Mononuclear cell (primary cell): ENCODE measurements around the gene TNFRSF1B. TPM values are rescaled to one million over a fixed set of nuclear protein-coding genes. Genes with fewer than 3 reads are reported as not detected.

ENCODE experiments used
- H3K27me3 ChIP-seq: 2 replicates; pipeline ENCODE4 v1.6.0; 2011; ENCODE audit warnings: low read length, control low read depth; ENCODE audit not compliant: insufficient read depth
- H3K4me1 ChIP-seq: 2 replicates; pipeline ENCODE4 v1.5.1; 2011; ENCODE audit warnings: mild to moderate bottlenecking, low read length, control low read depth; ENCODE audit not compliant: insufficient read depth
- H3K4me3 ChIP-seq: 2 replicates; pipeline ENCODE4 v1.5.1; 2011; ENCODE audit warnings: mild to moderate bottlenecking, low read length, moderate library complexity
- H3K9me3 ChIP-seq: 2 replicates; pipeline ENCODE4 v1.5.1; 2011; ENCODE audit warnings: low read depth, mild to moderate bottlenecking, control low read depth, low read length
- total RNA-seq: library from RNA; depleted of rRNA; stranded (reverse); fragments of >200 nt; gene quantifications from one replicate; pipeline ENCODE4 v1.2.3, GENCODE V29; 2012

Gene TNFRSF1B
- total RNA-seq, 1 donor = 210 TPM

DNA sequence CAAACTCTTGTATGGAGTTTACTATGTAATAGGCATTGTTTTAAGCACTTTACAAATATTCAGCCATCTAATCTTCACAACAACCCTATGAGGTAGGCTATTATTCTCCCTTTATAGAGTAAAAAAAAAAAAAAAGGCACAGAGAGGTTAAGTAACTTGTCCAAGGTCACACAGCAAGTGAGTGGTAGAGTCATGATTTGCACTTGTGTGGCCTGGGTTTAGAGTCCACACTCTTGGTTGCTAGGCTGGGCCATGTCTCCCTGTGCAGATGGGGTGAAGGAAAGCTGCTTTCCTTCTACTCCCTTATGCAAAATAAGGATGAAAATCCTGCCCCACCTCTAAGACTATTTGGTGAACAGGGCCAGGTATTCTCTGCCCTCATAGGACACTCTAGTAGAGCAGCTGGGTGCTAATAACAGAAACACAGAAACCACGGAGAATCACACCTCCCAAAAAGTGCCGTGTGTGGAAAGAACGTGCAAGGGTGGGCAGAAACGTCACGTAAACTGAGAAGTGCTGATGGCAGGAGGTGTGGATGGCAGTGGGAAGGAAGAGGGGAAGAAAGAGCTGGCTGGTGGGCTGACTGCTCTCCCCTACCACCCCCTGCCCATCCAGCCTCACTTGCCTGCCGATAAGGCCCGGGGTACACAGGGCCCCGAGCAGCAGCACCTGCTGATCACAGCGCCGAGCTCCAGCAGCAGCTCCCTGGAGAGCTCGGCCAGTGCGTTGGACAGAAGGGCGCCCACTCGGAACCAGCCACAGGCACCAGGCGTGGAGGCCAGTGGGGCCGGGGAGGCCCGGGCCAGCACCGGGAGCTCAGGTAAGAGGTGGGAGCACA lies 34.8 kb downstream of the TNFRSF1B start:
- no peak overlapping the region for H3K4me3 ChIP-seq
- no peaks in the 10 kb centered on the region for H3K9me3 ChIP-seq
- H3K4me1 ChIP-seq = peaks cover 51% of the 10 kb centered on the region
- no peaks in the 10 kb centered on the region for H3K27me3 ChIP-seq

DNA sequence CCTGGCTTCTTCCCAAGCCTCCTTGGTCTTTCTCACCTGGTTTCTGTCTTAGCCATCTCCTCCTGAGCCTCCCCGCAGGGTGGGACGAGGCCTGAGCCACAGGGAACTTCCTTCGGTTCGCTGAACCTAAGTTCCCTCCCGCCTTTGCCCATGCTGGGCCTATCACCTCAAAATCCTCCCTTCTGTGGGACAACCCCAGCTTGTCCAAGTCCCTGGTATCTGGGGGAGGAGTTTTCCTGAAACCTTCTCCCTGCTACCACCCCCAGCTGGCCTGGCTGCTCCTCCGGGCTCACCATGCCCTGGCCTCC lies 35.4 kb downstream of the TNFRSF1B start:
- Histone ChIP-seq H3K4me3 (no peak overlapping the region), H3K27me3 (no peaks in the 10 kb centered on the region), H3K9me3 (no peaks in the 10 kb centered on the region), H3K4me1 (peaks cover 45% of the 10 kb centered on the region)

DNA sequence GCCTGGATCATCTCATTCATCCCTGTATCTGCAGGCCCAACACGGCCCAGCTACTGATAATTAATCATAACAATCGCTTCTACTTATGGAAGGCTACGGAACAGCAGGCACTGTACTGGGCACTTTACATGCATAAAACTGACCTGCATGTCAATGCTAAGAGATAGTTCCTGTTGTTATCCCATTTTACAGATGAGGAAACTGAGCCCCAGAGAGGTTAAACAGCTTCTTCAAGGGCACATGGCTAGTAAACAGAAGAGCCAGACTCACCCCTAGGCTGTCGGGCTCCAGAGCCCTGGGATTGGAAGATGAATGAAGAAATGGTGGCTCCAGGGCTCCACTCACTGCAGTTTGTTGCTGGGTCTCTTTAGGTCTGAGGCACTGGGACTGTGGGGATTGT lies 35.8 kb downstream of the TNFRSF1B start:
- Histone ChIP-seq H3K4me3 (no peak overlapping the region), H3K9me3 (no peaks in the 10 kb centered on the region), H3K4me1 (peaks cover 41% of the 10 kb centered on the region), H3K27me3 (no peaks in the 10 kb centered on the region)

DNA sequence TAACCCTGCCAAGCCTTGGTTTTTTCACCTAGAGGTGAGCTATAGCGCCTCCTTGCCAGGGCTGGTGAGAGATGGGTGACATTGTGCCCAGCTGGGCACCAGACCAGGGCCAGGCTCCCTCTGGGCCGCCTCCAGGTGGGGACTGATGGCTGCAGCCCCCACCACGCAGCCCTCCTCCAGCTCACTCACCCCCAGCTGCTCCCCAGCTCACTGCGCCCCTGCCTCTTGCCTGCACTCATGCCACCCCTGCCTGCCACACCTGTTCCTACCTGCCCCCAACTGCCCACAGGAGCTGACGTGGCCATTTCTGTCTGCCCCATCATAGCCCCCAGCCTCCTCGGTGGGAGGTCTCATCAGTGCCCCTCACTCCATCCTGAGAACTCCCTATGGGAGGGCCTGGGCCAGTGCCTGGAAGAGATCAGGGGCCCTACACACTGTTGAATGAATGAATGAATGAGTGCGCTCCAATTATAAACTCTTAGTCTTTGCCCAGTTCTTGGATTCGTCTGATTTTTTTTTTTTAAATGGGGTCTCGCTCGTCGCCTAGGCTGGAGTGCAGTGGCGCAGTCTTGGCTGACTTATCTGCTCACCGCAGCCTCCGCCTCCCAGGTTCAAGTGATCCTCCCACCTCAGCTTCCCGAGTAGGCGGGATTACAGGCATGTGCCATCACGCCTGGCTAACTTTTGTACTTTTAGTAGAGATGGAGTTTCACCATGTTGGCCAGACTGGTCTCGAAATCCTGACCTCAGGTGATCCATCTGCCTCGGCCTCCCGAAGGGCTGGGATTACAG lies 36.6 kb downstream of the TNFRSF1B start:
- H3K9me3 ChIP-seq = no peaks in the 10 kb centered on the region
- peaks cover 41% of the 10 kb centered on the region for H3K4me1 ChIP-seq
- H3K4me3 ChIP-seq = no peak overlapping the region
- no peaks in the 10 kb centered on the region for H3K27me3 ChIP-seq

DNA sequence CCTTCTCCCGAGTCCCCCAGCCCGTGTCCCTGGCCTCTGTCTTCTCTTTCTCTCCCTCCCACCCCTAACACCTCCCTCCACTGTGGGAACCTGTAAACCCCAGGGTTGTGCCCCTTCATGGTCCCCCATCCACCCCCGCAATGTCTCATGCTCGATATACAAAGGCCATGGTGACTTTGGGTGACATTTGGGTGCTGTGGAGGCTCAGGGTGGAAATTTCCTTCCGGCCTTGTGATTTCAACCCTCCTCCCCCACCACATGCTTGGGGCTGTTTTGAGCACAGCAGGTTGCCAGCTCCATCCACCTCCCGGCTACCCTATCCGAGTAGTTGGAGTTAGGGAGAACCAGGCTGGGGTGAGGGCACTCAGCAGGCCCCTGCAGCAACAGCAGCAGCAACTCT lies 37.3 kb downstream of the TNFRSF1B start:
- no peaks in the 10 kb centered on the region for H3K9me3 ChIP-seq
- H3K4me1 ChIP-seq = peaks cover 48% of the 10 kb centered on the region
- no peaks in the 10 kb centered on the region for H3K27me3 ChIP-seq
- no peak overlapping the region for H3K4me3 ChIP-seq

DNA sequence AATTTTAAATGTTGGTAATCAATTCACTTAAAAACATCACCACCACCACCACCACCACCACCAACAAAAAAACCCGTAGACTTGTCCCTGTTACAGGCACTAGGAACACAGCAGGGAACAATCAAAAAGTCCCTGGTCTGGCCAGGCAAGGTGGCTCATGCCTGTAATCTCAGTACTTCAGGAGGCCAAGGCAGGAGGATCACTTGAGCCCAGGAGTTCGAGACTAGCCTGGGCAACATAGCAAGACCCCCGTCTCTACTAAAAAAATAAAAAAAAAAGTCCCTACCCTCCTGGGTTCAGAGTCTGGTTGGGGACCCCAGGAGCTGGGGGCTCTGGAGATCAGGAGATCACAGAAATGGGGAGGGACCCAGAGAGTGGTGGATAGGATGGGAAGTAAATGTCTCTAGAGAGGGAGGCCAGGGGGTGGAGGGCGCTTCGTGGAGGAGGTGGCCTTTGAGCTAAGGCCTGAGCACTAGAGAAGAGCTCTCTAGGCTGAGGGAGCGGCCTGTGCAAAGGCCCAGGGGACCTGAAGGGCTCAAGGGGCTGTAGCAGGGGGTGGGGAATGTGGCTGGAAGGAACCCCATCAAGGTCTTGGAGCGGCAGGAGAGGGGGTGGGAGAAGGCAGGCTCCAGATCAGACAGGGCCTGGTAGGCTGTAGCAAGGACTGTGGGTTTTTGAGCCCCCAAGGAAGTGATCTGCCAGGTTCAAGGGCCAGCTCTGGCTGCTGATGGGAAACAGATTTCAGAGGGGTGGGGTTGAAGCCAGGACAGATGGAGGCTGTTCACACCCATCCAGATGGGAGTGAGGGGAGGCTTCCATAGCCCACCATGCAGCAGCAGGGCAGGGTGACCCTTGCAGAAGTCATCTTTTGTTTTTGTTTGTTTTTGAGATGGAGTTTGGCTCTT lies 38.2 kb downstream of the TNFRSF1B start:
- Histone ChIP-seq H3K4me1 (peaks cover 57% of the 10 kb centered on the region), H3K9me3 (no peaks in the 10 kb centered on the region), H3K27me3 (no peaks in the 10 kb centered on the region), H3K4me3 (no peak overlapping the region)

DNA sequence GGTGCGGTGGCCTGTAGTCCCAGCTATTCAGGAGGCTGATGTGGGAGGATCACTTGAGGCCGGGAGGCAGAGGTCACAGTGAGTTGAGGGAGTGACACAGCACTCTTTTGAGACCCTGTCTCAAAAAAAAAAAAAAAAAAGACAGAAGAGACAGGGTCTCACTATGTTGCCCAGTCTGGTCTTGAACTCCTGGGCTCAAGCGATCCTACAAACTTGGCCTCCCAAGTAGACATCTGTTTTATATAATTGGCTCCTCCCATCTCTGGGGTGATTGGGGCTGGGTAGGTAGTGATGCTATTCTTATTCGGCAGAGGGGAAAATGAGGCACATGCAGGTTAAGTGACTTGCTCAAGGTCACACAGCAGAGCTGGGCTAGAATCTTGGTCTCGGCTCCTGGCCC lies 39.4 kb downstream of the TNFRSF1B start:
- Histone ChIP-seq H3K4me1 (peaks cover 61% of the 10 kb centered on the region), H3K27me3 (no peaks in the 10 kb centered on the region), H3K4me3 (no peak overlapping the region), H3K9me3 (no peaks in the 10 kb centered on the region)

DNA sequence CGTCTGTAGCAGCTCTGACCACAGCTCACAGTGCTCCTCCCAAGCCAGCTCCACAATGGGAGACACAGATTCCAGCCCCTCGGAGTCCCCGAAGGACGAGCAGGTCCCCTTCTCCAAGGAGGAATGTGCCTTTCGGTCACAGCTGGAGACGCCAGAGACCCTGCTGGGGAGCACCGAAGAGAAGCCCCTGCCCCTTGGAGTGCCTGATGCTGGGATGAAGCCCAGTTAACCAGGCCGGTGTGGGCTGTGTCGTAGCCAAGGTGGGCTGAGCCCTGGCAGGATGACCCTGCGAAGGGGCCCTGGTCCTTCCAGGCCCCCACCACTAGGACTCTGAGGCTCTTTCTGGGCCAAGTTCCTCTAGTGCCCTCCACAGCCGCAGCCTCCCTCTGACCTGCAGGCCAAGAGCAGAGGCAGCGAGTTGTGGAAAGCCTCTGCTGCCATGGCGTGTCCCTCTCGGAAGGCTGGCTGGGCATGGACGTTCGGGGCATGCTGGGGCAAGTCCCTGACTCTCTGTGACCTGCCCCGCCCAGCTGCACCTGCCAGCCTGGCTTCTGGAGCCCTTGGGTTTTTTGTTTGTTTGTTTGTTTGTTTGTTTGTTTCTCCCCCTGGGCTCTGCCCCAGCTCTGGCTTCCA lies 40.1 kb downstream of the TNFRSF1B start:
- Histone ChIP-seq H3K4me1 (peaks cover 58% of the 10 kb centered on the region), H3K9me3 (no peaks in the 10 kb centered on the region)

DNA sequence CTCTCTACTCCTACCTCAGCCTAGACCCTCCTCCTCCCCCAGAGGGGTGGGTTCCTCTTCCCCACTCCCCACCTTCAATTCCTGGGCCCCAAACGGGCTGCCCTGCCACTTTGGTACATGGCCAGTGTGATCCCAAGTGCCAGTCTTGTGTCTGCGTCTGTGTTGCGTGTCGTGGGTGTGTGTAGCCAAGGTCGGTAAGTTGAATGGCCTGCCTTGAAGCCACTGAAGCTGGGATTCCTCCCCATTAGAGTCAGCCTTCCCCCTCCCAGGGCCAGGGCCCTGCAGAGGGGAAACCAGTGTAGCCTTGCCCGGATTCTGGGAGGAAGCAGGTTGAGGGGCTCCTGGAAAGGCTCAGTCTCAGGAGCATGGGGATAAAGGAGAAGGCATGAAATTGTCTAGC lies 41.5 kb downstream of the TNFRSF1B start:
- Histone ChIP-seq H3K27me3 (no peaks in the 10 kb centered on the region), H3K9me3 (no peaks in the 10 kb centered on the region), H3K4me3 (no peak overlapping the region), H3K4me1 (peaks cover 51% of the 10 kb centered on the region)

More for the DNA sequence above, 40.1 kb downstream of the TNFRSF1B start:
- Histone ChIP-seq H3K27me3 (no peaks in the 10 kb centered on the region), H3K4me3 (no peak overlapping the region)

DNA sequence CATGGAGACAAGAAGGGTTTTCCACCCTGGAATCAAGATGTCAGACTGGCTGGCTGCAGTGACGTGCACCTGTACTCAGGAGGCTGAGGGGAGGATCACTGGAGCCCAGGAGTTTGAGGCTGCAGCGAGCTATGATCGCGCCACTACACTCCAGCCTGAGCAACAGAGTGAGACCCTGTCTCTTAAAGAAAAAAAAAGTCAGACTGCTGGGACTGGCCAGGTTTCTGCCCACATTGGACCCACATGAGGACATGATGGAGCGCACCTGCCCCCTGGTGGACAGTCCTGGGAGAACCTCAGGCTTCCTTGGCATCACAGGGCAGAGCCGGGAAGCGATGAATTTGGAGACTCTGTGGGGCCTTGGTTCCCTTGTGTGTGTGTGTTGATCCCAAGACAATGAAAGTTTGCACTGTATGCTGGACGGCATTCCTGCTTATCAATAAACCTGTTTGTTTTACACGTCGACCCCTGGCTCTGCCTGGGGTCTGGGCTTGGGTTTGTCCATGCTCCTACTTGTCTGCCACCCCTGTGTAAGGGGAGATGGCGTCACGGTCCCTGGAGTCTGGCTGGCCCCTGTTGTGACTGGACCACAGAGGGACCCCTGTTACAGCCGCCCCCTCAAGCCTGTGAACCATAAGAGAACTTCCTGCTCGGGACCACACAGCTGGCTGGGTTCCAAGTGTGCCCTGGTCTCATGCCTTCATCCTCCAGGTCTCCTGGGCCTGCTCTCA lies 42.1 kb downstream of the TNFRSF1B start:
- H3K27me3 ChIP-seq = no peaks in the 10 kb centered on the region
- no peak overlapping the region for H3K4me3 ChIP-seq
- H3K9me3 ChIP-seq = no peaks in the 10 kb centered on the region
- peaks cover 44% of the 10 kb centered on the region for H3K4me1 ChIP-seq

DNA sequence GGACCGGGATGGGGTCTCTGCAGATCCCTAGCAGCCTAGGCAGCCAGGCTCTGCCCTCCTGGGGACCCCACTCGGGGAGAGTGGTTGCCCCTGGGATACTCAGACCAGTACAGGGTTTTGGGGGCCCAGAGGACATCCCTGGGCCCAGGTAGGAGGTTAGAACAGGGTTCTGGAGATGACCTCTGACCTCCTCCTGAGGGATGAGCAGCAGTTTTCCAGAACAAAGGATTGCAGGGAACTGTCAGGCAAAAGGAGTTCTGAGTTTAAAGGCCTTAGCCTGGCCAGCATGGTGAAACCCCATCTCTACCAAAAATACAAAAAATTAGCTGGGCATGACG lies 42.7 kb downstream of the TNFRSF1B start:
- Histone ChIP-seq H3K9me3 (no peaks in the 10 kb centered on the region), H3K4me1 (peaks cover 39% of the 10 kb centered on the region)

DNA sequence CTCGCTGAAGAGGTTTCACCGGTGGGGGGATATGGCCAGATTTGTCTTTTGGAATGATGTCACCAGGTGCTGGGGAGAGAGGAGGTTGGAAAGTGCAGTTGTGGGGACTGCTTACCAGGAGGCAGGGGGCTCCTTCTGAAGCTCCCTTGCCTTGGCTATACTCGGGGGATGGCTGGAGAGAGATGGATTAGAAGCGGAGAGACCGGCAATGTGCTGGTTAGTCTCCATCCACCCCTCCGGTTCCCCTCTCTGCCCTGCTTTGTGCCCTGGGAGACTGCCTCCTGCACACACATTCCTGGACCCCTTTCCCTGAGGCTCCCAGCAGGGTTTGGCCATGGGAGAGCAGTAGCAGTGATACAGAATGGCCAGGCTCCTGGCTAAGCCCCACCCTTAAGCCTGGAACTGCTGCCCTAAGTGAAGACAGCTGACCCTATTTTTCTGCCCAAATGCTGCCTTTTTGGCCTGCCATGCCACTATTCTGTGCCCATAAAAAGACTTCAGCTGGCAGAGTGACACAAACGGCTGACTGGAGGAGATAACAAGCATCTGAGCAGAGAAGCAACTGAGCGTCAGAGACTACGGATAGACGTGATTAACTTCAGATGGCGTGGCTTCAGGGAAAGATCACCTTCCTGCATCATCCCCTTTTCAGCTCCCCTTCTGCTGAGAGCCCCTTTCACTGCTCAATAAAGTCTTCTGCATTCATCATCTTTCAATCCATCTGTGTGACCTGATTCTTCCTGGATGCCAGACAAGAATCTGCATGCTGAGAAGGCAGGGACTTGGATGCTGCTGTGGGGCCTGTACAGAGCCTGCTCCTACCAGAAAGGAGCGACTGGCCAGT lies 48.5 kb downstream of the TNFRSF1B start:
- Histone ChIP-seq H3K4me1 (peaks cover 12% of the 10 kb centered on the region), H3K27me3 (no peaks in the 10 kb centered on the region), H3K9me3 (no peaks in the 10 kb centered on the region), H3K4me3 (no peak overlapping the region)

More for the DNA sequence above, 42.7 kb downstream of the TNFRSF1B start:
- H3K4me3 ChIP-seq = no peak overlapping the region
- no peaks in the 10 kb centered on the region for H3K27me3 ChIP-seq

DNA sequence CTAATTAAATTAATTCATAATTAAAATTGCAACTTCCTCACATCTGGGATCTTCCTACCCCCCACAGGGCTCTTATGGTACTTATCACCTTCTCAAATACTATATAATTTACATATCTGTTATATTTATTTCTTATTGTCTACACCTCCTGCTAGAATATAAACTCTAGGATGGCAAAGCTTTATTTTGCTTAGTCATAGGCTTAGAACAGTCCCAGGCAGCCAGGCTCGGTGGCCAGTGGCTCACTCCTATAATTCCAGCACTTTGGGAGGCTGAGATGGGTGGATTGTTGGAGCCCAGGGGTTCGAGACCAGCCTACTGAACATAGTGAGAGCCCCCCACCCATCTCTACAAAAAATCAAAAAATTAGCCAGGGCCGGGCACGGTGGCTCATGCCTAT lies 53.0 kb downstream of the TNFRSF1B start:
- no peak overlapping the region for H3K4me3 ChIP-seq
- H3K9me3 ChIP-seq = no peaks in the 10 kb centered on the region
- no peaks in the 10 kb centered on the region for H3K27me3 ChIP-seq
- H3K4me1 ChIP-seq = no peaks in the 10 kb centered on the region
